Activated CD8-positive, alpha-beta T cell treated with anti-CD3 and anti-CD28 coated beads for 36 hours (primary cell): ENCODE results near the gene TRMT10B. TPM values are rescaled to one million over a fixed set of nuclear protein-coding genes. Genes with fewer than 3 reads are reported as not detected.

ENCODE experiments used
- ATAC-seq: fragments of 200-7000 bp; cut with Tn5 transposase; one replicate; pipeline ENCODE4 v1.10.0; 2021; ENCODE audit warnings: mild to moderate bottlenecking, moderate library complexity
- CTCF ChIA-PET: fragments of 350-600 bp; sonication (Branson Sonifier 250); formaldehyde crosslinking; loops from one replicate; lab custom pipeline; 2021; ENCODE audit warnings: antibody characterized with exemption; lab: Charles Lee
- POLR2A ChIA-PET: fragments of 350-600 bp; sonication (Branson Sonifier 250); formaldehyde crosslinking; loops from one replicate; lab custom pipeline; 2021; ENCODE audit warnings: antibody characterized with exemption; lab: Charles Lee
- DNase-seq: peaks from one replicate; pipeline ENCODE4 v3.0.0-alpha.2; 2020
- H3K27ac Mint-ChIP-seq: one replicate; pipeline ENCODE4 v1.8.0; 2021; ENCODE audit warnings: mild to moderate bottlenecking, mixed read lengths
- H3K27me3 Mint-ChIP-seq: one replicate; pipeline ENCODE4 v1.8.0; 2021; ENCODE audit warnings: mixed read lengths
- H3K36me3 Mint-ChIP-seq: one replicate; pipeline ENCODE4 v1.8.0; 2021; ENCODE audit warnings: low read depth, mixed read lengths
- H3K4me1 Mint-ChIP-seq: one replicate; pipeline ENCODE4 v1.8.0; 2021; ENCODE audit warnings: low read depth, mixed read lengths
- H3K4me3 Mint-ChIP-seq: one replicate; pipeline ENCODE4 v1.8.0; 2021; ENCODE audit warnings: mild to moderate bottlenecking, moderate library complexity, mixed read lengths
- H3K9me3 Mint-ChIP-seq: one replicate; pipeline ENCODE4 v1.8.0; 2021; ENCODE audit warnings: mixed read lengths
- intact Hi-C: fragments of 100-400 bp; cut with micrococcal nuclease; formaldehyde crosslinking; loops from one replicate; pipeline ENCODE4 v1.10.0; 2022
- total RNA-seq, 2 experiments: library from RNA; stranded (reverse); gene quantifications; one replicate each; pipeline ENCODE4 v1.2.3, GENCODE V29; 2021
- TF ChIP-seq, protein P1 (sequence below): fragments of 200-600 bp; IDR thresholded peaks from one replicate; pipeline ENCODE4 v1.8.0; 2022; ENCODE audit warnings: antibody characterized with exemption, mild to moderate bottlenecking

TRMT10B gene
- total RNA-seq, 2 experiments from 2014 or later = 10.6 to 12.0 TPM

DNA sequence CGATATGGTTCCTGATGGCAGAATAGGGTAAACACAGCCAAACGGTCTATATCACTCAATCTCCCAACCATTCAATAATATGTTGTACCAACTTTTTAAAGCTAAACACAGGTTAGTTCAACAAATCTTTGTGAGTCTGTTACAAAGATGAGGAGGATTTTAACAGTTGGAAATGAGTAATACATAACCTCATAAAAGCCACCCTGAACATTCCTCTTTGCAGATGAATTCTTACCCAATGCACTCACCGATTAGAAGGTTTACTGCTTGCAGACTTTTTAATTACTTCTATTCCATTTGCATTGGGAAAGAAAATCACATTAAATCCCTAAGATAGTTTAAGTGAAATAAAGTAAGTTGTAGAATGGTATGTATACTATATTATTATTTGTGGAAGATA is 23.3 kb upstream of the TRMT10B start:
- TF ChIP-seq, protein P1, sequence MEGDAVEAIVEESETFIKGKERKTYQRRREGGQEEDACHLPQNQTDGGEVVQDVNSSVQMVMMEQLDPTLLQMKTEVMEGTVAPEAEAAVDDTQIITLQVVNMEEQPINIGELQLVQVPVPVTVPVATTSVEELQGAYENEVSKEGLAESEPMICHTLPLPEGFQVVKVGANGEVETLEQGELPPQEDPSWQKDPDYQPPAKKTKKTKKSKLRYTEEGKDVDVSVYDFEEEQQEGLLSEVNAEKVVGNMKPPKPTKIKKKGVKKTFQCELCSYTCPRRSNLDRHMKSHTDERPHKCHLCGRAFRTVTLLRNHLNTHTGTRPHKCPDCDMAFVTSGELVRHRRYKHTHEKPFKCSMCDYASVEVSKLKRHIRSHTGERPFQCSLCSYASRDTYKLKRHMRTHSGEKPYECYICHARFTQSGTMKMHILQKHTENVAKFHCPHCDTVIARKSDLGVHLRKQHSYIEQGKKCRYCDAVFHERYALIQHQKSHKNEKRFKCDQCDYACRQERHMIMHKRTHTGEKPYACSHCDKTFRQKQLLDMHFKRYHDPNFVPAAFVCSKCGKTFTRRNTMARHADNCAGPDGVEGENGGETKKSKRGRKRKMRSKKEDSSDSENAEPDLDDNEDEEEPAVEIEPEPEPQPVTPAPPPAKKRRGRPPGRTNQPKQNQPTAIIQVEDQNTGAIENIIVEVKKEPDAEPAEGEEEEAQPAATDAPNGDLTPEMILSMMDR = no peak
- no peak overlapping the region for H3K4me3 Mint-ChIP-seq
- no peaks in the 10 kb centered on the region for H3K36me3 Mint-ChIP-seq
- DNase-seq (no peak), ATAC-seq (no peak)
- ChIA-PET CTCF (no interaction called here), POLR2A (no interaction called here)
- H3K27me3 Mint-ChIP-seq = peaks cover 10% of the 10 kb centered on the region
- intact Hi-C loops = no loop called here
- no peaks in the 10 kb centered on the region for H3K4me1 Mint-ChIP-seq
- H3K9me3 Mint-ChIP-seq = no peaks in the 10 kb centered on the region
- no peak overlapping the region for H3K27ac Mint-ChIP-seq

- TF ChIP-seq, protein P1 = no peak
- no peak overlapping the region for H3K4me3 Mint-ChIP-seq
- H3K27ac Mint-ChIP-seq = no peak overlapping the region
- H3K36me3 Mint-ChIP-seq = no peaks in the 10 kb centered on the region
- H3K27me3 Mint-ChIP-seq = peaks cover 10% of the 10 kb centered on the region
- no peaks in the 10 kb centered on the region for H3K9me3 Mint-ChIP-seq
- DNase-seq = no peak
- intact Hi-C loops = no loop called here
- POLR2A ChIA-PET = no interaction called here
- CTCF ChIA-PET = no interaction called here
- ATAC-seq = no peak
- H3K4me1 Mint-ChIP-seq = no peaks in the 10 kb centered on the region
These were observed 22.8 kb upstream of the TRMT10B start for GRCh38 chr9:37730839-37731238.

GRCh38 chr9:37732086-37732741 is 21.4 kb upstream of the TRMT10B start:
- H3K36me3 Mint-ChIP-seq = no peaks in the 10 kb centered on the region
- H3K27ac Mint-ChIP-seq = no peak overlapping the region
- H3K4me3 Mint-ChIP-seq = no peak overlapping the region
- CTCF ChIA-PET = interaction anchor here (1.4 kb wide), 1 partner anchor 17 kb away, joined by 4 read pairs; no protein-coding TSS in a partner anchor
- POLR2A ChIA-PET = no interaction called here
- ATAC-seq (no peak), DNase-seq (no peak)
- TF ChIP-seq, protein P1 = no peak
- H3K4me1 Mint-ChIP-seq = no peaks in the 10 kb centered on the region
- intact Hi-C loops = no loop called here
- H3K9me3 Mint-ChIP-seq = no peaks in the 10 kb centered on the region
- peaks cover 5% of the 10 kb centered on the region for H3K27me3 Mint-ChIP-seq

DNA sequence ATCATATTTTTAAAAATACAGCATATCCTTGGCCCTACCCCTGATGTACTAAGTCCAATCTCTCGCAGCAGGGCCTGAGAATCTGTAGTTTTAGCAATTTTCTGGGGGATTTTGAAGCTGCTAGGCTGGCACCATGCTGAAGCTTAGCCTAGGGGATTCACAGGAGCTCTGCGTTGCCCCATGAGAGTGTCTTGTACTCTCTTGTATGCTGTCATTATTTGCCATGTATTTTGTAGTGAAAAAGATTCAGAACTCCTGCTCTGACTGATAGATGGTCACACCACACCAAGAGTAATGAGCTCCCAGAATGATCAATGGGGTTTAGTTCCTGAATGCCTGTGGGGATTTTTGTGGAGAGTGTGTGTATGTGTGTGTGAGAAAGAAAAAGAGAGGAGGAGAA is 20.7 kb upstream of the TRMT10B start:
- CTCF ChIA-PET = interaction anchor here (1.4 kb wide), 1 partner anchor 17 kb away, joined by 4 read pairs; no protein-coding TSS in a partner anchor

GRCh38 chr9:37739222-37739621 is 14.4 kb upstream of the TRMT10B start:
- no peaks in the 10 kb centered on the region for H3K36me3 Mint-ChIP-seq
- TF ChIP-seq, protein P1 = no peak
- intact Hi-C loops = no loop called here
- H3K4me1 Mint-ChIP-seq = no peaks in the 10 kb centered on the region
- H3K27ac Mint-ChIP-seq = no peak overlapping the region
- no peak for DNase-seq
- no peak for ATAC-seq
- ChIA-PET POLR2A (no interaction called here), CTCF (no interaction called here)
- H3K9me3 Mint-ChIP-seq = no peaks in the 10 kb centered on the region
- no peaks in the 10 kb centered on the region for H3K27me3 Mint-ChIP-seq
- H3K4me3 Mint-ChIP-seq = no peak overlapping the region

More for the DNA sequence above, 20.7 kb upstream of the TRMT10B start:
- Mint-ChIP-seq H3K9me3 (no peaks in the 10 kb centered on the region), H3K4me3 (no peak overlapping the region), H3K27me3 (peaks cover 5% of the 10 kb centered on the region), H3K27ac (no peak overlapping the region), H3K4me1 (no peaks in the 10 kb centered on the region), H3K36me3 (no peaks in the 10 kb centered on the region)
- no peak for DNase-seq
- POLR2A ChIA-PET = no interaction called here
- TF ChIP-seq, protein P1 = no peak
- intact Hi-C loops = no loop called here
- ATAC-seq = no peak
